SK-N-SH treated with all-trans-retinoic acid at 6 μM for 48 hours (cell line): Measurements from ENCODE around the gene SMARCC2.

ENCODE experiments used
- CSRNP3 ChIP-seq: fragments of 250-450 bp; sonication (Bioruptor Pico); IDR thresholded peaks from 2 replicates; pipeline ENCODE4 v1.5.1; 2021; ENCODE audit warnings: mild to moderate bottlenecking, moderate library complexity
- GLIS3 ChIP-seq: fragments of 250-450 bp; sonication (Bioruptor Pico); IDR thresholded peaks from 2 replicates; pipeline ENCODE4 v1.5.0; 2020; ENCODE audit warnings: mild to moderate bottlenecking, moderate library complexity
- RARB ChIP-seq: fragments of 250-450 bp; sonication (Bioruptor Pico); IDR thresholded peaks from 2 replicates; pipeline ENCODE4 v1.8.0; 2021; ENCODE audit warnings: mild to moderate bottlenecking, moderate library complexity
- SNAI2 ChIP-seq: fragments of 250-450 bp; sonication (Bioruptor Pico); IDR thresholded peaks from 2 replicates; pipeline ENCODE4 v1.5.0; 2020; ENCODE audit warnings: mild to moderate bottlenecking, moderate library complexity
- TOX ChIP-seq: fragments of 250-450 bp; sonication (Bioruptor Pico); IDR thresholded peaks from 2 replicates; pipeline ENCODE4 v1.8.0; 2021; ENCODE audit warnings: mild to moderate bottlenecking, moderate library complexity, borderline replicate concordance
- ZFP3 ChIP-seq: fragments of 250-450 bp; sonication (Bioruptor Pico); IDR thresholded peaks from 2 replicates; pipeline ENCODE4 v1.5.0; 2020; ENCODE audit warnings: mild to moderate bottlenecking, moderate library complexity
- ZFP30 ChIP-seq: fragments of 450-650 bp; formaldehyde crosslinking; IDR thresholded peaks from 2 replicates; pipeline ENCODE4 v1.5.0; 2022; ENCODE audit warnings: mild to moderate bottlenecking, moderate library complexity

- TF ChIP-seq CSRNP3 (no peak), TOX (no peak), SNAI2 (CRISPR knock-in tag) (no peak), RARB (CRISPR knock-in tag) (no peak), ZFP3 (no peak), ZFP30 (CRISPR knock-in tag) (no peak), GLIS3 (no peak)
Measured at GRCh38 chr12:56121204-56121870, 67.9 kb downstream of the SMARCC2 start.
